NCI-H524 (cell line): ENCODE data around the gene NLGN1.

Source experiments
- DNase-seq, 2 experiments: peaks; one replicate each; lab custom pipeline; 2025; lab: John Stamatoyannopoulos, UW

NLGN1 gene

DNA sequence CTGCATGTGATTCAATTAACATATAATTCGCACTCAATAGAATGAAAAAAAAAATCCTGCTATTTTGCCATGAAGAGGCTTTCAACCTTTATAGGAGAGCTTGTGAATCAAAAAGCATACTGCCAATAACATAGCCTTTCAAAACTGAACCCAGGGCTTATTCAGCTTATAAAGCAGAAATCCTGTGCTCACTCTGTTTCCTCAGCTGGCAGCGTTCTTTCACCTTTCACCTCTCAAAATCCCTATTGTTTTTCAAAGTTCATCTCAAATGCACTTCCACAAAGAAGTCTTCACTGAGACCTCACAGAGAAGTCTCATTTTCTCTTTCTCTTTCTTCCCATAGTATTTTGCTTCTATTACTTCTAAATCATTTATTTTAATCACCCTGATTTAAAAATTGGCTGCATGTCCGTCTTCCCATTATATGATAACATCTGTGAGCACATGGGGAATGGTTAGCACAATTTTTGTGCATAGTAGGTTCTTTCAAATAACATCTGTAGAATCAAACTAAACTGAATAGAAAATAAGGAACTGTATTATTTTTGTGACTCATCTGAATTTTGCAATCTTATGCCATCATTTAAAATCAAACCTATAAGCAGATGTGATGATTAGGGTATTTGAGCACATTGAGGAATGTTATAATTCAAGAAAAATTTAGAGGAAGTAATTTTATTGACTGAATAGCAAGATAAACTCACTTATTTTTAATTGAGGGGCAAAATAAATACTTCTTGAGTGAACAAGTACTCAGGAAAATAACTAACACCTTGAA is 373.4 kb downstream of the NLGN1 start:
- no peak for DNase-seq

DNA sequence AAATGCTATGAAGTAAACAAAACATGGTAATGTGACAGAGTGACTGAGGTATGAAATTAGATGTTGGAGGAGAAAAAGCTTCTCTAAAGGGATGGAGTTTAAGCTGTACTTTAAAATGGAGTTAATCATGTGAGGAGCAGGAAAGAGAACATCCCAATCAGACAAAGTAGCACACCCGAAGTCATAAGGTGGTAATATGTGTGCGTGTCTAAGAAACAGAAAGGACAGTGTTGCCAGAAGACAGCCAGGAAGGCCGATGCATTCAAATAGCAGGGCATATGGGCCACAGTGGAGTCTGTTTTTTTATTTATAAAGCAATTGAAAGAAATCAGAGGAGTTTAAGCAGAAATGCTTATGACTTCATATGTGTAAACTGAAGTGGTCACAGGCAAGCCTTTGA is 376.3 kb downstream of the NLGN1 start:
- DNase-seq, result no peak

DNA sequence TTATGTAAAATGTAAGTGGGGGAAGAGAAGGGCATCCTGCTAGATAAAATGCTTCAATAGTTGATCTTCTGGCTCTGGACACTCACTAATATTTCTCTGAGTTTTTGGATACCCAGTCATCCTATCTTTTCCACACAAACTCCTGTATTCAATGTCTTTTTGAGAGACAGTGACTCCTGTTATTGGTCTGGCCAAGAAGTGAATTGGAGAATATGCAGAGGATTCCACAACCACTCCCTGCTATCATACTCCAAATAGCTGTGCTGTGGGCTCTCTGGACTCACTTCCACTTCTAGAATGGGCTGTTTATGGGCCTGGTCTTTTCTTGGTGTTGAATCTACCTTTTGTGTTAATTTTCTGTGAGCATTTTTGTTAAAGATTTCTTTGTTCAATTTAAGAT is 376.8 kb downstream of the NLGN1 start:
- DNase-seq, result no peak

DNA sequence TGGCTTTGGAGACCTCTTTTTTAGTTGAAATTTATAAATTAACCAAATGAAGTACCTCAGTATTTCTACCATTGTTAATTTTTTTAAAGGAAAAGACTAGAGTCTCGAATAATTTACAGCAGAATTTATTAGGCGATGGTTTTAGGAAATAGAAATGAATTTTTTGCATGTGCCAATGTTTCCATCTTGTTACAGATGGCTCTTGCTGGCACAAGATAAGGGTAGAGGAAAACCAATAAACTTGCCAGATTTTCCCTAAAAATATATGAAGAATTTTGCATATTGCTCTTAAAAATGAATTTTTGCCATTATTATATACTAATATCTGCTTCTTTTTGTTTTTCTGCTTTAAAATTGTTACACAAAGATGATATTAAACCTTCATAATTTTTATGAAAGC is 380.7 kb downstream of the NLGN1 start:
- no peak for DNase-seq

DNA sequence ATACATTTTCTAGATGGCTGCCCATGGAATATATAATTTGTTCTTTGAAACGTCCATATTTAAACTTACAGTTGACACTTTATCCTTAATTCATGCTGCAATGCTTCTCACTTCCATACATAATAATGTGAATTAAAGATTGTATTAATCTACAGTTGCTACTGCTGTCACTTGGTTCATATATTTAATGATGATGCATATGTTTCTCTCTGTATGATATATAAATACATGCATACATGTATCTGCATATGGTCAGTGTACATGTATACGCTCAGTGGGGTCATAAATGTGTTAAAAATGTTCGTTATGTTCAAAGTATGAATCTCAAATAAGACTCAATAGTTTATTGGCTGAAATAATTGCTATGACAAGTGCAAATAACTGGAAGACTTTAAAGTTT is 382.5 kb downstream of the NLGN1 start:
- DNase-seq, result no peak

DNA sequence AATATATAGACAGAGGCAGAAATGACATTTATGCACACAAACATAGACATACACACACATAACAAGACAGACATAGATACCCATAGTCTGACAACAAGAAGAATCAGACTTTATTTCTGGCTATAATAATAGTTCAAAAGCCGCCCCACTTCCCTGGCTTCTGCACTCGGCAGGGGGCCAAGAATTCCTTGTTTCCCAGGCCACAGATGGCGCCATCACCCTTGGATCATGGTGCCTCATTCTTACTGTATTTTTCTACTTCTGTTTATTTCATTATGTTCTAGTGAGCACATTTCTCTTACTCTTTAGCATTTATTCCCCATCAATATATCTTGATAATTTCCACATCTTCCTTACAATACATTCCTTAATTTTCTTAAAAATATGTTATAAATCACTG is 387.5 kb downstream of the NLGN1 start:
- peak; percentile 5 to 33 for DNase-seq

DNA sequence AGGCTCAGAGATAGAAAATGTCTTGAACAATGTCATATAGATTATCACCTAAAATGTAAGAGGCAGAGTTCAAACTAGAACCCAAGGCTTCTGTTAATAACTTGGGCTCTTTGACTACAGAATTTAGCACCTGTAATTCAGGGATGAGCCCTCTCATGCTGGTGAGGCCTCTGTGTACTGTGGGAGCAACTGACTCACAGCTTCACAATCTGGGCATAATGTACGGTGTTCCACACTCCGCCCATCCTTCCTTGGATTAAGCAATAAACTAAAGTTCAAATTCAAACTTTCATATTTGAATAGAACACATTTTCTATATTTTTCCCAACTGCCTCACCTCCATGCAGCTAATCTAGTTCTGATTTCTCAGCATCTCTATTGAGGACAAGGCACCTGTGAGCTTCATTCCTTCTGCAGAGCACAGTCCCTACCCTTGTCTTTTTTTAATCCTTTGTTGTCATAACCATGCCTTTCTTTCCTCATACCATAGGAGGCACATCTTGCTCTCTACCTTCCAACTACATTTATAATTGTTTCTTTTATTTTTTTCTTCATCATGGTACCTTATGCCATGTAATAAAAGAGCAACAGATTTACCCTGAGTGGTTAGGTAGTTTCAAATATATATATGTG is 392.1 kb downstream of the NLGN1 start:
- DNase-seq, result no peak

DNA sequence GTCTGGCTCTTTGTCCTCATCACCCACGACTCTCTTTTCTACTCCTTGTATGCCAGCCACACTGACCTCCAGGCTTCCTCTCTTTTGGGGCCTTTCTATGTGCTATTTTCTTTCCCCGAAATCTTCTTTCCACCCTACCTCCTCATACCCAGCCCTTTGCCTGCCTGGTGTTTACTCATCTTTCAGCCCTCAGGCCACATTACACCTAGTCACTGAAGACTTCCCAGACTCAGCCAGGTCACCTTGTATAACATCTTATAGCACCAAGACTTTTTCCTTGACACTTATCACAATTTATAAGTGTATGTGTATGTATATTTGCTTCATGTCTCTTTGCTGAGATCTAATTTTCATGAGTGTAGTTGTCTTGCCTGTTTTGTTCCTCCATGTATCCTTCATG is 396.4 kb downstream of the NLGN1 start:
- DNase-seq, result no peak

DNA sequence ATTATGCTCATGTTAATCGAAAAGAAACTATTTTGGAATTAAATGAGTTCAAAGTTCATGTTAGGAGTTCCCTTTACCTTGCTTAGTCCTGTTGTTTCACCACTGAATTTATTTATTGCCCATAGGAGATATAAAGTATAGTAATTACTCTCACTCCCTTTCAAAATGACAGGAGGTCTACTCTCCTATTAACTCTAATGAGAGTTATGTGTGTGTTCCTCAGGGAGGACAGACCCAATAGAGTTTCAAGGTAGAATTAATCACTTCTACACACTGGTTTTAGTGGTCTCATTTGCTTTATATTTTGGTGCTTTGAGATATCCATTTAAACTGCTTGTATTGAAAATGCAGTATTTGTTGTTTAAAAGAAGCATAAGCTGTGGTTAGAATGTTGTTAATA is 398.9 kb downstream of the NLGN1 start:
- no peak for DNase-seq

DNA sequence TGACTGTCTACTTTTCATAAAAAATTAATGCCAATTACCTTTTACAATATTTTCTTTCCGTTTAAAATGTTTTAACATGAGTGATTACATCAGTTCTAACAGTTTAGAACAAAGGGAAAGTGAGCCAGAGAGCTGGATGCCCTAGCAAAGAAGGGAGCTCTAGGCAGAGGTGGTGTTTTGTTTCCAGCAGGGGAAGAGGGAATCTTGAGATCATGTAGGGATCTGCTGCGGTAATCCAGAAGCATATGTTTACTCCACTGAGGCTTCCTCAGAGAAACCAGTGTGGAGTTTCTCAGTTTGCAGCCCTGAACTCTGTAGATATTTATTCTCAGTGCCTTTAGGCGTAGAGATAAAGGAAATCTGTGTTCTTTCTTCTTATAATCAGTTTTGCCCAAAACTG is 399.3 kb downstream of the NLGN1 start:
- no peak for DNase-seq

DNA sequence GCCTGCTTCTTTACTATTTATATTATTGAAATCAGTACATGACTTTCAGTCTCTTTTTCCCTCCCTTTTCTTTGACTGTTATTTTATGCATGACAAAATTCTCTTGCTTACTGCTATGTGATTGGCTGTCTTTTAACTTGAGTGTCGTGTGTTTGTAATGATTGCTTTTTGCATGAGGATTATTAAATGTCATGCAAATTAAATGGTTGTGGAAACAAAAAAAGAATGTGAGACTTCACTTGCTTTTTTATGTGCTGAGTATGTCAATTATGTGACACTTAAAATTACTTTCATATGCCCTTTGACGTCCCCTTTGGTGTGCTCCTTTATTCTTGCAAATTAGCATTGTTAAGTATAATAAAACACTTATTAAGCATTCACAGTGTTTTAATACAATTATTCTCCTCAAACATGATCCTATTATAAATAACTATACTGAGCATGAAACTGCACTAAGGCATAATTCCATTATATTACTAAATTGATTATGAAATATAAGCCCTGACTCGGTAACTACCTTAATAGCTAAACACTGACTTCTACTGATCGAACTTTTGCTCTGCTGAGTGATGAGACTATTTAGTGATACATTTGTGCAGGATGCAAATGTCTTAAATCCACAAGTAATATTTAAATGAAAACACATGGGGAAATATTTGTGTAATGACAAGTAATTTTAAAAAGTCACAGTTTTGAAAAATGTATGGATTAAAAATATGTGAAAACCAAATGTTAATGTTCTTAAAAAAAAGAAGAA is 401.7 kb downstream of the NLGN1 start:
- no peak for DNase-seq

DNA sequence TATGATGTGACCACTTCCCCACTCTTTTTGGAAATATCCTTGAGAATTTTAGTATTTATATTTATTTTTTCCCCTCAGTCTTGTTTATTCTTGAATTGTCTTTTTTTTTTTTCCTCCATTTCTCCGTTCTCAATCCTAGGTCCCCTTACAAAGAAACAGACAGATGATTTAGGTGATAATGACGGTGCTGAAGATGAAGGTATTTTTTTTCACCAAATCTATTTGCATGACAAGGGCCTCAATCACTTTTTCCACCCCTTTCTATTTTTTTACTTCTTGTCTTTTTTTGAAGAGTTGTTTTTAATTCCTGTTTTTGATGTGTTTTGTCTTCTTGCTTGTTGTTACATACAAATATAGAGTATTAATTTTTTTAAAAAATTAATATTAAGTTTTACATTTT is 402.6 kb downstream of the NLGN1 start:
- DNase-seq, result no peak

DNA sequence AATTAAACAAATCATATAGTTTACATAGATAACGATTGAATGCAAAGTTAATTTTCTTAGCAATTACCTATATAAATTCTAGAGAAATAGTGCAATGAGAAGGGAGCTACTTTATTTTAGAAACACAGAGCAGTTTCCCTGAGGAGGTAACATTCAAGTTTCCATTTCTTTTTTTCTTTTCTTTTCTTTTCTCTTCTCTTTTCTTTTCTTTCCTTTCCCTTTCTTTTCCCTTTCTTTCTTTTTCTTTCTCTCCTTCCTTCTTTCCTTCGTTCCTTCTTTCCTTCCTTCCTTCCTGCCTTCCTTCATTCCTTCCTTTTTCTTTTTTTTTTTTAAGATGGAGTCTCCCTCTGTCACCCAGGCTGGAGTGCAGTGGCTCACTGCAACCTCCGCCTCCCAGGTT is 417.3 kb downstream of the NLGN1 start:
- no peak for DNase-seq

DNA sequence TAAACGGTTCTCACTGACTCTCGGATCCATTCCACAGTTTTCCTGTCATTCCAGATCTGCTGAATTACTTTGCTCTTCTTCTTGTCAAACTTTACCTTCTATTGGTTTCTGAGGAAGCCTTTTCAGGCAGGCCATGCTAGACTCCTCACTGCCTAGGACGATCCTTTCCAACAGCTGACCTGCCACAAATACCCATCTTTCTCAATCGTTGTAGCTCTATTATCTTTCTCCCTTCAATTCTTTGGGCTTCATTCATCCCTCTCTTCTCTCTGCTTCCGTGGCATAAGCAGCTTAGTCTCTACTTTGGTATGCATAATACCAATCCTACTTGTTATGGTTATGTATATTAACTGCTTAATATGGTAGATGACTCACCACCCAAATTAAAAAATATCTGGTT is 421.8 kb downstream of the NLGN1 start:
- no peak for DNase-seq

DNA sequence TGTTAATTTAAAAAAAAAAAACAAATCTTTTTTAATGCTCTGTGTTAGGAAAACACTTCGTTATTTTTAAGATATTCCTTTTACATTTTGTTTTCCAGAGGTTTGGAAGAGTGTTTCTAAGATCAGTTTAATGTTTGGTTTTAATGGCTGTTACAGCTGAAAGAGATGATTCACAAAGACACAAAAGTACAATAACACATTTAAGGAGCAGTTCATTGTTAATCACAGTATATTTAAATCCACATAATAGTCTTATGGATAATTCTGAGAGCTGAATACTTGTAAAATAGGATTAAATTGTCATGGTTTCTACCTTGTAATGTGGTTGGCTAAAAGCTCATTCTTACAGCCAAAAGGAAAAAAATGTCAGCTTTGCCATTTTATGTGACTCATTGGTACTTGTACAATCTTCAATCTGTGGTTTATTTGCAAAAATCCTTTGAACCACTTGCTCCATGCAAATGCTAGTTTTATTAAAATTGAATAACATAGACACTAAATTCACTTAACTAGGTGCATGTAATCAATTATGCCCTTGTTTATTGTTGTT is 426.4 kb downstream of the NLGN1 start:
- no peak for DNase-seq

DNA sequence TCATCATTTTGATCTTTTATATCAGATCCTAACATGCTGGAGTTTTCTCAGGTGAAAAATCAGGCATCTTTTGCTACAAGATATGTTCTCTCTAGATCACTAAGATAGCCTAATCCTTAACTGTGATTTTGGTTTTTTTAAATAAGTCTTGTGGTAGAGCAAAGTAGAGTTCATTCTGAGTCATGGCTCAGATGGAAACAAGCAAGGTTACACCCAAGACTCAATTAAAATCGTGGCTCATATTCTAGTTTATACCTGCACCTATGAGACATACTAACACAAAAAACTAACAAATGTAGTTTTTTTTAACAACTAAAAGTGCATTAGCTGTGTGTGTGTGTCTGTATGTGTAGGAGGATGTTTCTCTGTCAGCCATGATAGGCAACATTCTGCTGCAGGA is 428.2 kb downstream of the NLGN1 start:
- DNase-seq, result no peak

DNA sequence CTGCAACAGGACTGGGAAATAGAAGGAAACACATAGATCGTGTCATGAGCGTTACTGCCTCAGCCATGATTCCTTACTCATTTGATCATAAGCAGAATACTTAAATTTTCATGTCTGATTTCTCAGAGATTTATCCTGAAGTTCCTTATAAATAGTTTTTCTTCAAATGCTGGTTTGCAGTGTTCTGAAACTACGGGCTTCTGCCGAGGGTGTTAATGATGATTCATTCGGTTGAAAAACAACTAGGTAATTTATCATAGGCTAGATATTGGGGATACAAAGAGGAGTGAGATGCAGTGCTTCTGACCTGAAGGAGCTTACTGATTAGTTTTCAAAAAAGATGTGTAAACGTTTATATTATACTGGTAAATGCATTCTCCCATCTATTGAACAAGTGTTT is 428.9 kb downstream of the NLGN1 start:
- no peak for DNase-seq

DNA sequence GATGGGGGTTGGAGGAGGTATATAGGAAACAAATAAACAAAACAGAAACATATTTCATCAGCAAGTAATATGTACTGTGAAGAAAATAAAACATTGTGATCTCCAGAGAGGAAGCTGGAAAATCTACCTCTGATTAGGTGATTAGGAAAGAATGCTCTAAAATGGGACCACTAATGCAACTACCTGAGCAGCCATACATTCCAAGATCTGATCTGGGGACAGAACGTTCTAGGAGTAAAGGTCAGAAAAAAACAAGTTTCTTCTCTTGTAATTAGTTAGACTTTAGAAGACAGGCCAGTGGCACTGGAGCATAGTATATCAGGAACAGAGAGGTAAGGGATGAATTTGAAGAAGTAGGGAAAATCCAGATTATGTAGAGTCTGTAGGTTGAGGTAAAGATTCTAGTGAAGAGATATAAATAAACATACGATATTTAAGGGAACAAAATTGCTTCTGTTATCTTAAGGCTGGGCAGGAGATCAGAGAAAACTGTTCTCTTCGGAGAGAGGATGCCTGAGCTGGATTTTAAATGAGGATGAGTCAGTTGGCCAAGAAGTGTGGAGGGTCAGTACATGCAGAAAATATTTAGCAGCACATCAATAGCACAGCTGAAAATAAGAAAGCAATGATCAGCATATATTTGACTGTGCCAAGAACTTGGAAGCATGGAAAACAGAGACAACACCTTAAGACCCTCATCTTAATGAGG is 429.5 kb downstream of the NLGN1 start:
- no peak for DNase-seq

DNA sequence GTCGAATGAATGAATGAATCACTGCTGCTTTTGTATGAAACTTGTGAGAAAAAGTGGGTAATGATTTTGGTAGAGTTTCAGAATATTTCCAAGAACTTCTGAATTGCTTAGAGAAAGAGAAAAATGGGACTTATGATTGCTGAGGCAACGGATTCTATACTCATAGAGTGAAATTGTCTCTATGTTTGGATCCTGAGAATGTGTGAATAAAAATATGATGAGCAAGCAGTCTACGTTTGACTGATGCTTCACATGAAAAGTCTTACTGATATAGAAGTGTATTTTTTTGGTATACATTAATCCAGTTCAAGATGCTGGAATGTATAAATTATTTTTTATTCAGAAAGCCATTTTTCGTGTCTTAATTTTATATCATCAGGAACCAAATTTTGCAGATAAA is 441.1 kb downstream of the NLGN1 start:
- DNase-seq, result no peak

DNA sequence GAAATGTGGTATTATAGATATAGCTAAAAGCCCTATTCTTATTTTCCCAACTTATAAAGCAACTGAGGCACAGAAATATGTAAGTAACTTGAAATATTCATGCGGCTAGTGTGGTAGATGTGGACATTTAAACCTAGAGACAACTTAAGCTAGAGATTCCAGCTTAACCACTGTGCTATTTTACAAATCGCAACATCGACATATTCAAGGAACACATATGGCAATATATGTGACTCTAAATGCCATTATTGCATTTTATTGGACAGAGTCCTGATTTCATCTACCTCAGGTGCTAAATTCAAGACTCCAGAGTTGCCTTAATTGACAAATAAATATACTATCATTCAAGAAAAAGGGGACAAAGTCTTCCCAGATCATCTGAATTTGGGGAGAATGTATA is 442.3 kb downstream of the NLGN1 start:
- no peak for DNase-seq

DNA sequence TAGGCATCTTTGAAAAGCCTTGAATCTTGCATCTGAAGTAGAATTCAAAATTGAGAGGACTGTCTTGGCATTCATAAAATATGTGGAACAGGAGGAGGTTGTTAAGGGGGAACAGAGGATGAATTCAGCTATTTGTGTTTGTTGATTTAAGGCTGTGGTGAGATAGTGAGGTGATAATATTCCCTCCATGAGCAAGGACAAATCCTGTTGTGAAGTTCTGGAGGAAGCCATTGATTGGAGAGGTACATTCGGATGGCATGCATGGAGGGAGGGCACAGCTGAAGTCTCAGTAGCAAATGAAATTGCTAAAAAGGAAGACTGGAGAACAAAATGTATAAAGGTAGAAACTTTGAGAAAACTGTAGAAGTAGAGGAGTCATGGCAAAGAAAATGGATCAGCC is 443.8 kb downstream of the NLGN1 start:
- no peak for DNase-seq

DNA sequence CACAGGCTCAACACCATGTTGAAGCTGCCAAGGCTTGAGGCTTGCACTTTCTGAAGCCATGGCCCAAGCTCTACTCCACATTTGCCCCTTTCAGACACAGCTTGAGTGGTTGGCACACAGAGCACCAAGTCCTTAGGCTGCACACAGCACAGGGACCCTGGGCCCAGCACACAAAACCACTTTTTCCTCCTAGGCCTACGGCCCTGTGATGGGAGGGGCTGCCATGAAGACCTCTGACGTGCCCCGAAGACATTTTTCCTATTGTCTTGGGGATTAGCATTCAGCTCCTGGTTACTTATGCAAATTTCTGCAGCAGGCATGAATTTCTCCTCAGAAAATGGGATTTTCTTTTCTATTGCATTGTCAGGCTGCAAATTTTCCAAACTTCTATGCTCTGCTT is 445.5 kb downstream of the NLGN1 start:
- no peak for DNase-seq
